Endothelial cell of umbilical vein (primary cell): ENCODE data around the gene PDCD2. TPM values are rescaled to one million over a fixed set of nuclear protein-coding genes. Genes with fewer than 3 reads are reported as not detected.
A peak's percentile ranks its signal among the peaks of the same experiment; 100 is the strongest.
"Not testable (repeated sequence)": the region's sequence is repeated elsewhere in the genome, so short reads cannot be mapped to it uniquely, and the experiment has no call there.

ENCODE experiments used
- Bru-seq: library from RNA; stranded (reverse); fragments of 400-500 nt; gene quantifications from one replicate; lab custom pipeline; 2021; lab: Mats Ljungman, UMichigan
- BruChase-seq, 2 experiments: library from RNA; stranded (reverse); fragments of 400-500 nt; gene quantifications; one replicate each; lab custom pipeline; 2021; lab: Mats Ljungman, UMichigan
- BruUV-seq: library from RNA; stranded (reverse); fragments of 400-500 nt; replicated peaks from 2 replicates; lab custom pipeline; 2021; lab: Mats Ljungman, UMichigan
- CTCF ChIA-PET: fragments of 300-600, 350-600 bp; sonication (Branson Sonifier 250); formaldehyde crosslinking; loops from one replicate; lab custom pipeline; 2021; ENCODE audit warnings: antibody characterized with exemption, inconsistent platforms; lab: Charles Lee
- POLR2A ChIA-PET: fragments of 300-600, 350-600 bp; sonication (Branson Sonifier 250); formaldehyde crosslinking; loops from one replicate; lab custom pipeline; 2021; ENCODE audit warnings: antibody characterized with exemption, inconsistent platforms; lab: Charles Lee
- DNase-seq: peaks from one replicate; pipeline ENCODE4 v3.0.0-alpha.2; 2011; ENCODE audit warnings: low read depth, low spot score
- FAIRE-seq: peaks from 2 replicates; lab custom pipeline; 2011; peaks lifted over from hg19 to GRCh38; lab: Jason Lieb, UNC
- H2AFZ ChIP-seq: 2 replicates; pipeline ENCODE4 v1.6.0; 2012; ENCODE audit warnings: low read depth, low read length, control low read depth, inconsistent platforms
- H3K27ac ChIP-seq: 2 replicates; pipeline ENCODE4 v1.5.1; 2011; ENCODE audit warnings: low read depth, mild to moderate bottlenecking, control low read depth, low read length, moderate library complexity; ENCODE audit not compliant: insufficient read depth
- H3K27me3 ChIP-seq, 2 experiments: 2 replicates each; pipeline versions ENCODE4 v1.6.0 to v1.6.1; 2011; ENCODE audit warnings: low read length in 2 of 2, mixed read lengths in 1 of 2; ENCODE audit not compliant: control insufficient read depth in 2 of 2, insufficient read depth in 2 of 2
- H3K36me3 ChIP-seq, 2 experiments: 2 replicates in 1 of 2; 3 replicates in 1 of 2; pipeline ENCODE4 v1.5.1; 2011; ENCODE audit warnings: low read length in 2 of 2, mild to moderate bottlenecking in 1 of 2, moderate library complexity in 1 of 2; ENCODE audit not compliant: control insufficient read depth in 2 of 2, insufficient read depth in 2 of 2; ENCODE audit errors: extremely low read depth in 1 of 2
- H3K4me1 ChIP-seq: 3 replicates; pipeline ENCODE4 v1.5.1; 2011; ENCODE audit warnings: mild to moderate bottlenecking, low read length; ENCODE audit not compliant: control insufficient read depth, insufficient read depth; ENCODE audit errors: extremely low read depth
- H3K4me2 ChIP-seq: 2 replicates; pipeline ENCODE4 v1.6.1; 2011; ENCODE audit warnings: low read length, control low read depth, mixed read lengths; ENCODE audit not compliant: insufficient read depth
- H3K4me3 ChIP-seq, 3 experiments: fragments of 200-600 bp in 1 of 3; sonication (generic), shearing (Covaris generic) in 1 of 3; replicated peaks in 1 of 3; 2 replicates each; pipeline ENCODE4 v1.5.1; 2011 to 2016; ENCODE audit warnings: control low read depth in 3 of 3, low read length in 3 of 3, mild to moderate bottlenecking in 2 of 3, inconsistent platforms in 1 of 3, low read depth in 1 of 3, moderate library complexity in 1 of 3; ENCODE audit not compliant: insufficient read depth in 1 of 3
- H3K79me2 ChIP-seq: 2 replicates; pipeline ENCODE4 v1.6.0; 2012; ENCODE audit warnings: low read length, inconsistent platforms; ENCODE audit not compliant: control insufficient read depth, insufficient read depth
- H3K9ac ChIP-seq: replicated peaks from 2 replicates; pipeline ENCODE3; 2011; ENCODE audit warnings: low read length, control low read depth; ENCODE audit not compliant: insufficient read depth; ENCODE audit errors: extremely low read depth
- H3K9me1 ChIP-seq: replicated peaks from 3 replicates; pipeline ENCODE4 v1.6.0; 2011; ENCODE audit warnings: mild to moderate bottlenecking, low read length; ENCODE audit not compliant: control insufficient read depth, insufficient read depth; ENCODE audit errors: extremely low read depth
- H3K9me3 ChIP-seq: replicated peaks from 2 replicates; pipeline ENCODE4 v1.5.1; 2012; ENCODE audit warnings: low read length, inconsistent platforms; ENCODE audit not compliant: control insufficient read depth, insufficient read depth
- H4K20me1 ChIP-seq: replicated peaks from 2 replicates; pipeline ENCODE3; 2011; ENCODE audit warnings: mild to moderate bottlenecking, low read length; ENCODE audit not compliant: control insufficient read depth, insufficient read depth; ENCODE audit errors: extremely low read depth
- GATA2 ChIP-seq: IDR thresholded peaks from 2 replicates; pipeline ENCODE4 v1.7.0; 2011; ENCODE audit warnings: low read depth, mild to moderate bottlenecking, moderate library complexity, mixed read lengths, low read length; ENCODE audit not compliant: insufficient read length, insufficient read depth
- MYC ChIP-seq: IDR thresholded peaks from one replicate; pipeline ENCODE4 v1.6.1; 2011; ENCODE audit warnings: mild to moderate bottlenecking, low read depth, low read length
- POLR2A ChIP-seq: IDR thresholded peaks from 2 replicates; pipeline ENCODE4 v1.6.1; 2012; ENCODE audit warnings: low read depth, mild to moderate bottlenecking, control low read depth, low read length
- POLR2AphosphoS5 ChIP-seq: IDR thresholded peaks from 2 replicates; pipeline ENCODE4 v1.6.1; 2012; ENCODE audit warnings: low read depth, mild to moderate bottlenecking, control low read depth, low read length, moderate library complexity; ENCODE audit not compliant: insufficient read depth
- dilution Hi-C: fragments of 300-500 bp; cut with MboI; formaldehyde crosslinking; loops from one replicate; pipeline ENCODE4 v1.15.0; 2019; ENCODE audit warnings: low sequenced_read_pairs; ENCODE audit not compliant: extremely low pct_ligation_motif_present
- intact Hi-C: fragments of 100-400 bp; cut with micrococcal nuclease; formaldehyde crosslinking; loops from one replicate; pipeline ENCODE4 v1.10.0; 2022
- long read RNA-seq: library from polyadenylated mRNA; stranded (forward); transcript quantifications from one replicate; pipeline ENCODE4 v2.0.0, GENCODE V29; 2021
- polyA minus RNA-seq, 3 experiments: library from RNA; depleted of rRNA, polyadenylated mRNA; stranded (reverse); fragments of >200 nt; gene quantifications; 1 replicate in 1 of 3; 2 replicates in 2 of 3; pipeline ENCODE4 v1.2.3, GENCODE V29; 2011
- polyA plus RNA-seq, 4 experiments: library from polyadenylated mRNA; depleted of rRNA in 3 of 4; stranded (reverse) in 3 of 4; unstranded in 1 of 4; fragments of >200 nt; gene quantifications; 2 replicates each; pipeline versions ENCODE4 v1.2.1 to v1.2.3, GENCODE V29; 2011 to 2012; ENCODE audit warnings: missing spikeins in 1 of 4
- total RNA-seq: library from RNA; stranded (reverse); gene quantifications from 2 replicates; pipeline ENCODE4 v1.2.3, GENCODE V29; 2021

PDCD2 gene
- total RNA-seq, result 60.0 and 67.8 TPM in 2 replicates
- 43.3 and 53.9 TPM in 2 replicates for polyA plus RNA-seq
- polyA plus RNA-seq (2011; cell fraction: cytosol; rRNA removed), result 48.2 and 57.7 TPM in 2 replicates
- 36.1 and 47.6 TPM in 2 replicates for polyA plus RNA-seq (2011; cell fraction: nucleus; rRNA removed)
- 52.0 and 74.3 TPM in 2 replicates for polyA plus RNA-seq (2012)
- polyA minus RNA-seq, result 29.0 and 34.2 TPM in 2 replicates
- 25.9 TPM for polyA minus RNA-seq (2011; cell fraction: cytosol; rRNA and poly(A)+ RNA removed)
- polyA minus RNA-seq (2011; cell fraction: nucleus; rRNA and poly(A)+ RNA removed), result 16.8 and 20.9 TPM in 2 replicates
- percentile 88 among the genes with signal in this experiment for Bru-seq, nascent RNA
- percentile 87 among the genes with signal in this experiment for BruChase-seq, experiment 1, labeled RNA remaining after a 6-hour chase
- BruChase-seq, experiment 2, labeled RNA remaining after a 2-hour chase, result percentile 83 among the genes with signal in this experiment
- long read RNA-seq, transcript PDCD2-209 (6 exons, 1,082 nt), result minor isoform, 14 of 115 reads
- long read RNA-seq, transcript PDCD2-208 (6 exons, 3,378 nt), result major isoform, 49 of 115 reads
- long read RNA-seq, transcript PDCD2-204 (3 exons, 2,657 nt), result minor isoform, 6 of 115 reads
- long read RNA-seq, transcript PDCD2-215 (4 exons, 1,287 nt), result minor isoform, 10 of 115 reads
- long read RNA-seq, partial matches to known transcripts, result 17 of 115 reads
- long read RNA-seq, other reads (novel, unspliced or antisense), result 11 of 115 reads

- BruUV-seq, result no TSS peak
- H3K36me3 ChIP-seq, result peaks cover 5 to 6% of the 10 kb centered on the region in 2 experiments
Measured at GRCh38 chr6:170584181-170584953, at the start of gene PDCD2. Gene PDCD2, minus strand, starts transcription at chr6:170584637. Its CDS starts 56 bp downstream, at chr6:170584581.

GRCh38 chr6:170616020-170616554 lies 31.6 kb upstream of the PDCD2 start:
- dilution Hi-C loops, H3K9me3 ChIP-seq: not testable (repeated sequence)

More at GRCh38 chr6:170584181-170584953, at the start of gene PDCD2:
- H3K4me1 ChIP-seq, result peaks cover 13% of the 10 kb centered on the region
- H2AFZ ChIP-seq, result peak within 1 kb of the TSS; percentile 58
- peak within 1 kb of the TSS; percentile 98 for H3K27ac ChIP-seq
- H3K9ac ChIP-seq, result peak within 1 kb of the TSS; percentile 98
- dilution Hi-C loops (no loop called here), intact Hi-C loops (loop anchor here (1.0 kb wide), 1 partner anchor 30 kb away; the partner anchor contains the start of gene TBP)
- H3K9me1 ChIP-seq, result no peaks in the 10 kb centered on the region
- DNase-seq (peak; percentile 83), FAIRE-seq (peak; percentile 92)
- H3K4me3 ChIP-seq, result peak within 1 kb of the TSS; percentile 87 to 100 (median 98)
- no peaks in the 10 kb centered on the region for H3K9me3 ChIP-seq
- no peak for TF ChIP-seq GATA2
- peak; percentile 98 for TF ChIP-seq POLR2AphosphoS5
- TF ChIP-seq MYC, result no peak
- peak; percentile 98 for TF ChIP-seq POLR2A
- no peaks in the 10 kb centered on the region for H4K20me1 ChIP-seq
- ChIA-PET CTCF (interaction anchor here (0.9 to 1.7 kb wide), 4 partner anchors 9 to 30 kb away, joined by 4 to 7 read pairs (median 6); partner anchors contain the start of gene TBP), POLR2A (interaction anchor here (1.2 to 1.5 kb wide), 2 partner anchors 19 to 30 kb away, joined by 3 to 4 read pairs; partner anchors contain the start of gene TBP)
- peaks cover 26% of the 10 kb centered on the region for H3K79me2 ChIP-seq
- H3K4me2 ChIP-seq, result peak within 1 kb of the TSS; percentile 72
- H3K27me3 ChIP-seq, result peaks cover 0 to 1% of the 10 kb centered on the region in 2 experiments

GRCh38 chr6:170612256-170612804 lies 27.9 kb upstream of the PDCD2 start:
- H3K79me2 ChIP-seq, H3K4me3 ChIP-seq, intact Hi-C loops, FAIRE-seq, H3K27ac ChIP-seq, H4K20me1 ChIP-seq, H3K27me3 ChIP-seq, H3K4me1 ChIP-seq, H2AFZ ChIP-seq, POLR2A ChIA-PET, dilution Hi-C loops, DNase-seq, CTCF ChIA-PET, H3K36me3 ChIP-seq, H3K9me1 ChIP-seq, H3K4me2 ChIP-seq, H3K9ac ChIP-seq, H3K9me3 ChIP-seq: not testable (repeated sequence)
- TSS peak; percentile 100 for BruUV-seq

More at GRCh38 chr6:170616020-170616554, 31.6 kb upstream of the PDCD2 start:
- CTCF ChIA-PET, BruUV-seq, H3K27ac ChIP-seq, intact Hi-C loops, H3K79me2 ChIP-seq, H3K4me3 ChIP-seq, POLR2A ChIA-PET, H3K9me1 ChIP-seq, DNase-seq, FAIRE-seq, H3K4me1 ChIP-seq, H3K27me3 ChIP-seq, H3K36me3 ChIP-seq, H3K9ac ChIP-seq, H2AFZ ChIP-seq, H3K4me2 ChIP-seq, H4K20me1 ChIP-seq: not testable (repeated sequence)
